Ascending aorta (tissue), 2 donors: ENCODE measurements around the gene GABBR2. TPM values are rescaled to one million over a fixed set of nuclear protein-coding genes. Genes with fewer than 3 reads are reported as not detected.

Experiments used
- DNase-seq, 2 donors: peaks; one replicate each; pipeline ENCODE4 v3.0.0-alpha.2; 2019; ENCODE audit warnings: low spot score in 2 of 2
- H3K27ac ChIP-seq, 2 donors: fragments of 200-600 bp; sonication (generic); one replicate each; pipeline ENCODE4 v1.5.1; 2016 to 2017; ENCODE audit warnings: mild to moderate bottlenecking in 1 of 2
- H3K27me3 ChIP-seq: fragments of 200-600 bp; sonication (generic); one replicate; pipeline ENCODE4 v1.5.1; 2017
- H3K36me3 ChIP-seq, 2 donors: fragments of 200-600 bp; sonication (generic); one replicate each; pipeline ENCODE4 v1.5.1; 2016
- H3K4me1 ChIP-seq, 2 donors: fragments of 200-600 bp; sonication (generic); one replicate each; pipeline ENCODE4 v1.5.1; 2016 to 2017; ENCODE audit warnings: mild to moderate bottlenecking in 1 of 2
- H3K4me3 ChIP-seq, 2 donors: fragments of 200-600 bp; sonication (generic); one replicate each; pipeline ENCODE4 v1.5.1; 2016 to 2017; ENCODE audit warnings: mild to moderate bottlenecking in 1 of 2
- H3K9me3 ChIP-seq, 2 donors: fragments of 200-600 bp; sonication (generic); one replicate each; pipeline ENCODE4 v1.5.1; 2016
- intact Hi-C: fragments of 100-400 bp; cut with DNase I; formaldehyde crosslinking; loops from one replicate; pipeline ENCODE4 v1.15.1; 2023
- total RNA-seq: library from RNA; depleted of rRNA; stranded (reverse); fragments of >200 nt; gene quantifications from one replicate; pipeline ENCODE4 v1.1.0, GENCODE V29; 2016
- TF ChIP-seq, protein P1 (sequence below), 3 experiments: fragments of 200-600 bp in 2 of 3; fragments of 450-650 bp in 1 of 3; sonication (generic) in 2 of 3; IDR thresholded peaks; one replicate each; pipeline ENCODE4 v1.5.1; 2016 to 2019; ENCODE audit warnings: antibody characterized with exemption in 3 of 3, mild to moderate bottlenecking in 1 of 3, moderate library complexity in 1 of 3

The GABBR2 gene
- total RNA-seq, 1 donor from 2014 or later = not detected

DNA sequence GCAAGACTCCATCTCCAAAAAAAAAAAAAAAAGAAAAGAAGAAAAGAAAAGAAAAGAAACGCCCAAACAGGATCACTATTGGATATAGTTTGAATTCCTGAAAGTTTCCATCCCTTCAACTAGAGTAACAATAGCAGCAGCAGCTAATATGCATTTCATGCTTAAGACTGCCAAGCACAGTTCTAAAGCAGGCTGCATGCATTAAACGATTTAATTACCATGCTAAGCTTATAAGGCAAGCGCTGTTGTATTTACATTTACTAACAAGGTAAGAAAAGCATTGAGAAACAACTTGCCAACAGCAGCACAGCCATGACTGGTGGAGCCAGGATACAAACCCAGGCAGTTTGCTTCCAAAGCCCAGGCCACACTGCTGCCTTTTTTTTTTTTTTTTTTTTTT is 466.3 kb downstream of the GABBR2 start:
- peaks cover 3 to 12% of the 10 kb centered on the region in 2 donors for H3K36me3 ChIP-seq
- intact Hi-C loops = no loop called here

DNA sequence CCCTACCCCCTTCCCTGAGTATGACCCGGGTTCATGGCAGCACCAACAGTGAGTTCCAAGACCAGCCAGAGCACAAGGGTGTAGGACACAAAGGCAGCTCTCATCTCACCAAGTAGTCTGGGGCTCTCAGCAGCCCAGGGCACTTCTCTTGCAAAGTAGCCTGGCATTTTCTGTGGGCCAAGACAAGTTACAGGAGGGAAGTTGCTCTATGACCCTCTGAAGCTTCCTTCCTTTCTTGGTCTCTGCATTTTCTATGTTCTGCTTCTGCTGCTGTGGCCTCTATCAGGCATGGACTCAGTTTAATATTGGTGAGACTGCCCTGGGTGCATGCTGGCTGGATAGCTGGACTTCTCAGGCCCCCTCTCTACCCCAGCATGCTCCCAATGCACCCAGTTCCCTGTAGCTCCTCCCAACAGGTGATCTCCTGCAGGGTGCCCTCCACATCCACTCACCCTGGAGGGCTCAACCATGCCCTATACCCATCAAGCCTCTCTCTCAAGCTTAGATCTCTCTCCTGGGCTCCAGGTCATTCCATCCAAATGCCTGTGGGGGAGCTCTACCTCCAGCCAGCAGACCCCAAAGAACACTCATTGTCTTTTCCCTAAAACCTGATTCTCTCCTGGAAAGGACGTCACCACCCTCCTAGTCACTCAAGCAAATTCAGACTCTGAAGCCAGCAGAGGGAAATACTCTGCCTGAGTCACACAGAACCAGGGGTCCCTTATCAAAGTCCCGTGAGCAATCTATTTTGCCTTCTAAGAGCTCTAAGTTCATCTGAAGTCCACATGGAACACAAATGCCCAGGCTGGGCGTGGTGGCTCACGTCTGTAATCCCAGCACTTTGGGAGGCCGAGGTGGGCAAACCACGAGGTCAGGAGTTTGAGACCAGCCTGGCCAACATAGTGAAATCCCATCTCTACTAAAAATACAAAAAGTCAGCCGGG is 467.1 kb downstream of the GABBR2 start:
- no peak overlapping the region for H3K4me3 ChIP-seq
- intact Hi-C loops = no loop called here
- no peak for DNase-seq
- no peaks in the 10 kb centered on the region for H3K27me3 ChIP-seq
- TF ChIP-seq, protein P1, sequence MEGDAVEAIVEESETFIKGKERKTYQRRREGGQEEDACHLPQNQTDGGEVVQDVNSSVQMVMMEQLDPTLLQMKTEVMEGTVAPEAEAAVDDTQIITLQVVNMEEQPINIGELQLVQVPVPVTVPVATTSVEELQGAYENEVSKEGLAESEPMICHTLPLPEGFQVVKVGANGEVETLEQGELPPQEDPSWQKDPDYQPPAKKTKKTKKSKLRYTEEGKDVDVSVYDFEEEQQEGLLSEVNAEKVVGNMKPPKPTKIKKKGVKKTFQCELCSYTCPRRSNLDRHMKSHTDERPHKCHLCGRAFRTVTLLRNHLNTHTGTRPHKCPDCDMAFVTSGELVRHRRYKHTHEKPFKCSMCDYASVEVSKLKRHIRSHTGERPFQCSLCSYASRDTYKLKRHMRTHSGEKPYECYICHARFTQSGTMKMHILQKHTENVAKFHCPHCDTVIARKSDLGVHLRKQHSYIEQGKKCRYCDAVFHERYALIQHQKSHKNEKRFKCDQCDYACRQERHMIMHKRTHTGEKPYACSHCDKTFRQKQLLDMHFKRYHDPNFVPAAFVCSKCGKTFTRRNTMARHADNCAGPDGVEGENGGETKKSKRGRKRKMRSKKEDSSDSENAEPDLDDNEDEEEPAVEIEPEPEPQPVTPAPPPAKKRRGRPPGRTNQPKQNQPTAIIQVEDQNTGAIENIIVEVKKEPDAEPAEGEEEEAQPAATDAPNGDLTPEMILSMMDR (IDR thresholded peaks at IDR 0.05) = no peak
- H3K4me1 ChIP-seq = no peaks in the 10 kb centered on the region
- H3K36me3 ChIP-seq = peaks cover 3 to 12% of the 10 kb centered on the region in 2 donors
- H3K9me3 ChIP-seq = no peaks in the 10 kb centered on the region
- H3K27ac ChIP-seq = no peak overlapping the region

More for the DNA sequence above, 466.3 kb downstream of the GABBR2 start:
- H3K4me1 ChIP-seq = no peaks in the 10 kb centered on the region
- H3K4me3 ChIP-seq = no peak overlapping the region
- no peaks in the 10 kb centered on the region for H3K9me3 ChIP-seq
- DNase-seq = no peak
- TF ChIP-seq, protein P1 (IDR thresholded peaks at IDR 0.05) = no peak
- H3K27ac ChIP-seq = no peak overlapping the region
- no peaks in the 10 kb centered on the region for H3K27me3 ChIP-seq

DNA sequence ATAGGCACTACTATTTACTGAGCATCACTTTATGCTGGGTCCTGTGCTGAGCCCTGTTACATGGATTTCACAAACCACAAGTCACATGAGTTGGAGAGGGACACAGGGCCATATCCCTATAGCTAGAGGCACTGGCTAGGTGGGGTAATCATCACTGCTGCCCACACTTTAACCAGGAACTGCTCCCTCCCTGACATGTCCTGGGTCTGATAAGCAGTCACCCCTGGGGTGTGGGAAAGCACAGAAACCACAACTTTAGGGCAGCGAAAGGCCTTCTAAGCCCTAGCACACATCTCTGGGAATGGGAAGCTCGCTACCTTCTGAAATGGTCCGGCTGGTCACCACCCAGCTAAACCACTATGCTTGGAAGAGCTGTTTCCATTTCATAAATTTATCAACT is 468.3 kb downstream of the GABBR2 start:
- intact Hi-C loops = no loop called here
- TF ChIP-seq, protein P1 (IDR thresholded peaks at IDR 0.05) = no peak
- peaks cover 3 to 12% of the 10 kb centered on the region in 2 donors for H3K36me3 ChIP-seq

More for the DNA sequence above, 468.3 kb downstream of the GABBR2 start:
- no peak overlapping the region for H3K4me3 ChIP-seq
- H3K9me3 ChIP-seq = no peaks in the 10 kb centered on the region
- H3K27me3 ChIP-seq = no peaks in the 10 kb centered on the region
- no peak for DNase-seq
- H3K27ac ChIP-seq = no peak overlapping the region
- H3K4me1 ChIP-seq = no peaks in the 10 kb centered on the region

Other genes starting within 250 kb of the GABBR2 start
- 13.0 TPM for gene ANKS6, start 87.6 kb upstream of the GABBR2 start, total RNA-seq
- gene GALNT12, start 98.7 kb upstream of the GABBR2 start, total RNA-seq = 0.53 TPM
- 58.6 TPM for gene COL15A1, start 235.0 kb upstream of the GABBR2 start, total RNA-seq